ENCODE measurements around the gene BMPER. TPM values are rescaled to one million over a fixed set of nuclear protein-coding genes. Genes with fewer than 3 reads are reported as not detected.

BMPER gene
- 56.5 and 70.4 TPM in 2 replicates for total RNA-seq (ENCODE audit: low replicate concordance)

GRCh38 chr7:33905389-33906032 lies at the start of gene BMPER:
Gene BMPER, plus strand, starts transcription at chr7:33905539. Its CDS starts 75 bp downstream, at chr7:33905614.

Data from smooth muscle cell of the coronary artery (primary cell).